Stimulated activated CD4-positive, alpha-beta T cell treated with anti-CD3 and anti-CD28 coated beads, Interleukin-2, amount 100 ng/mL, for 48 hours (primary cell): Measurements from ENCODE around the gene PHF14.

Experiments
- DNase-seq, 2 donors: peaks; one replicate each; pipeline ENCODE4 v3.0.0-alpha.2; 2020

The PHF14 gene

GRCh38 chr7:11213266-11213665 is 239.6 kb downstream of the PHF14 start:
- no peak for DNase-seq

- DNase-seq, result no peak
Measured at GRCh38 chr7:11216276-11216675, 242.6 kb downstream of the PHF14 start.

GRCh38 chr7:11217848-11218565 is 244.3 kb downstream of the PHF14 start:
- DNase-seq, result no peak
